NCI-H460 (cell line): ENCODE data around the gene UGT1A1. TPM values are rescaled to one million over a fixed set of nuclear protein-coding genes. Genes with fewer than 3 reads are reported as not detected.

Source experiments
- DNase-seq: peaks from one replicate; pipeline ENCODE4 v3.0.0-alpha.2; 2016; ENCODE audit warnings: low read depth; ENCODE audit errors: extremely low read depth
- total RNA-seq: library from RNA; depleted of rRNA; stranded (reverse); fragments of >200 nt; shearing (Covaris generic); gene quantifications from 2 replicates; pipeline ENCODE4 v1.2.3, GENCODE V29; 2014

UGT1A1 gene
- total RNA-seq, 1 experiment from 2014 or later, result not detected

- no peak for DNase-seq
Measured at GRCh38 chr2:233756429-233757081, 3.5 kb upstream of the UGT1A1 start.

DNA sequence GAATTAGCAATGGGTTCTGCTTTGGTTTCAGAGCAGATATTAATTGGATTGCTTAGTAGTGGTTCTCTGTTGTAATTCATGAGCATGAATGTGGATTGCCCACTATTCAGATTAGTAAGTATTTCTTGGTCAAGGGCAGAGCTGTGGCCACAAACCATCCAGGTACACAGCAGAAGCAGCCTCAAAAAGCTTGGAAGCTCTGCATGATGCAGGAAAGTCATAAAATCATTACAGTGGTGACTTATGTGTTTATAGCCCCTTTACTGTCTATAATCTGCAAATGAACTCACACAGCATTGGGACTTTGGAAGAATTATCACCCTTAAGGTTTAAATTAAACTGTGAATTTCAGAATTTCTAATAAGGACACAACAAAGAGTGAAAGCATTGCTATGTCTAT lies 1.9 kb upstream of the UGT1A1 start:
- no peak for DNase-seq

DNA sequence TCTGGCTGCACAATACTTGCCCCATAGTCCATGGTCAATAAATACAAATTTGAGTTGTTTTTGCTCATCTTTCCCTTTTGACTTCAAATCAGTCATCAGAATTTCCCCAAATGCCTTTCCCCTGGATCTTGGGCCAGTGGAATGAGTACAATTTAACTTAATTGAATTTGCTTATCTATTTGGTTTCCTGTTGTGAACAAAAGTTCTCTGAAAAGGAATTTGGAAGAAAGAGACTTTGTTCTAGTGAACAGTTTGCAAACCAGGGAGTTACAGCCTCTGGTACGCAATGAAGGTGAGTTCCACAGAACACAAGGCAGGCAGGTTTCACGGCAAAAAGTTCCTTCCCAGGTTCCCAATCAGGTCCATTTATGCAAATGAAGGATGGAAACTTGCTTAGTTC lies 1.2 kb upstream of the UGT1A1 start:
- no peak for DNase-seq

DNA sequence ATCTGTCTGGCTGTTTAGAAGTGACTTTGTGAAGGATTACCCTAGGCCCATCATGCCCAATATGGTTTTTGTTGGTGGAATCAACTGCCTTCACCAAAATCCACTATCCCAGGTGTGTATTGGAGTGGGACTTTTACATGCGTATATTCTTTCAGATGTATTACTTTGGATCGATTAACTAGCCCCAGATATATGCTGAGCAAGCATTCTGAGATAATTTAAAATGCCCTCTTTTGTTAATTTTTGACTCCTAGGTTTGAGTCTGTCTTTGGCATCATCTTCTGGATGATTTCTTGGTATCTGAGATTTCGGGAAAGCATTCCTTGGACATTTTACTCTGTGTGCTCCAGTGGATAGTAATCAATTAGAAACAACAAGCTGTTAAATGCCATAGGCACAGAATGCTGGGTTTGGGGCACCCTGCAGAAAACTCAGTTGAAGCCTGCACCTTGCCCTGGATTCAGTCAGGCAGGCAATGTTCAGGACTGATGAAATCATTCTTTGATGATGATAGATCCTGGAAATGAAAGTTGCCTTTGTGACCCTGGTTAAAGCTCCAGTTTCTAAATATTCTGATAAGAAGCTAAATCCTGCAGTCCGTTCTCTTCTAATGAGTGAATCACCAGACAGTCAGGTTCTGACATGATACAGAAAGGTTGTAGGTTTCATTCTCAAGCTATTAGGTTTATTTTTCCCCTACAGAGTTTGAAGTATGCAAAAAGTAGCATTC lies 1.1 kb downstream of the UGT1A1 start:
- DNase-seq, result no peak

DNA sequence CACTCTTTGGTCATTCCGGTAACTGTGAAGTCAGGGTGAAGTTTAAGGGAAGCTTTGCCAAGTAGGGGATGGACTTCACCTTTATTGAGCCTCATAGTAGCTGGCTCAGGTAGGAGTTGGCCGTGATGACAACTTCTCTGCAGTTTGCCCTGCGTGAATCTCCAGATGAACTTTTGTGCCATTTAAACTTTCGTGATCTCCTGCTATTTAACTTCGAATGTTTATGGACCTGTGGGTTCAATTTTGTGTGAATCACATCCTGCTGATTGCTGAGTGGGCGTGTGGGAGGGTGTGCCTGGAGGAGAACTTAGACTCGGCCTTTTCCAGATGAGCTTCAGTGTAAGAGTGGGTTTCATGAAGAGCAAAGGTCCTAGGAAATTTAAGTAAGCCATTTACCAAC lies 4.2 kb downstream of the UGT1A1 start:
- no peak for DNase-seq

DNA sequence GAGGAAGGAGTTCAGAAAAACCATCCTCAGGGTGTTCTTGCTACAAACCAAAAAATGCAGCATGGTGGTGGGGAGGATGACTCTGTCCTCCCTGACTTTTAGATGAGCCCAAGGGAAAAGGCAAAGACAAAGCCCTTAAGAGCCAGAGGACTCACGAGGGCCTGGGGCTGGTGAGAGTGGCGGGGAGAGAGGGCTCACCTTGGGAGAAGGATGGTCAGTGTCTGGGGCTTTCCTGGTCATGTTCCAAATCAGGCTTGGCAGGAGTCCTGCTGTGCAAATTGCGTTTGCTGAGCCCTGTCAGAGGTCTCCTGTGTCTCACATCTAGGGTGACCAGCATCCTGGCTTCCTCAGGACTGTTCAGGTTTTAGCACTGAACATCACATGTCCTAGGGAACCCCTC lies 4.7 kb downstream of the UGT1A1 start:
- no peak for DNase-seq

- DNase-seq, result no peak
Measured at GRCh38 chr2:233766416-233766815, 6.3 kb downstream of the UGT1A1 start.

GRCh38 chr2:233768076-233768475 lies 8.0 kb downstream of the UGT1A1 start:
- DNase-seq, result no peak

DNA sequence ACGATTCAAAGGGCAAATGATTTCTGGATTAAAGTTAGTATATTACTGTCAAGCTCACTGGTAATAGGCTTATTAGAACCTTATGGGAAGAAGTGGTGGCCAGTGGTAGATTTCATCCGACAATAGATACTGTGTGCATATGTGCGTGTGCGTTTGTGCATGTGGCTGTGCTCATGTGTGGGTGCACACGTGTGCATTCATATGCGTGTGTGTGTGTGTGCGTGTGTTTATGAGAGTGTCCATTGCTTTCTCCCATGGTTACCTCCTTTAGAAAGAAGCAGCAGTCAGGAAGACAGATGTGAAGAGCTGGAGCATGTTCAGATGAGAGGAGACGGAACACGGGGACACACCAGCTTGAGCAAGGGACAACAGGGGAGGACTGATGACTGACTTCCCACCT lies 9.2 kb downstream of the UGT1A1 start:
- no peak for DNase-seq

GRCh38 chr2:233772153-233772552 lies 12.1 kb downstream of the UGT1A1 start:
- no peak for DNase-seq

- DNase-seq, result peak; percentile 30
Measured at GRCh38 chr2:233772583-233772982, 12.5 kb downstream of the UGT1A1 start.

DNA sequence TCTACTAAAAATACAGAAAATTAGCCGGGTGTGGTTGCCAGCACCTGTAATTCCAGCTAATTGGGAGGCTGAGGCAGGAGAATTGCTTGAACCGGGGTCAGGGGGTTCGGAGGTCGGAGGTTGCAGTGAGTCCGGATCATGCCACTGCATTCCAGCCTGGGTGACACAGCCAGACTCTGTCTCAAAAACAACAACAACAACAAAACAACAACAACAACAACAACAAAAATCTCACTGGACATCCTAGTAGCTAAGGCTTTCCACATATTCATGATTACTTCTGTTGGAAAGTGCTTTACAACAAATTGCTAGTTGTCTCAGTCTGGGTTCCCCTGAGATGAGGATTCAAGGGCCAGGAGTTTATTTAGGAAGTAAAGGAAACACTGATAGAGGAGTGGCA lies 13.8 kb downstream of the UGT1A1 start:
- no peak for DNase-seq

- DNase-seq, result no peak
Measured at GRCh38 chr2:233775414-233775813, 15.3 kb downstream of the UGT1A1 start.

GRCh38 chr2:233778030-233778429 lies 18.0 kb downstream of the UGT1A1 start, which contains the start of gene MROH2A:
TSS of gene MROH2A (plus strand) at chr2:233778330. CDS start at chr2:233779359, 1,029 bp downstream.
- DNase-seq, result no peak

DNA sequence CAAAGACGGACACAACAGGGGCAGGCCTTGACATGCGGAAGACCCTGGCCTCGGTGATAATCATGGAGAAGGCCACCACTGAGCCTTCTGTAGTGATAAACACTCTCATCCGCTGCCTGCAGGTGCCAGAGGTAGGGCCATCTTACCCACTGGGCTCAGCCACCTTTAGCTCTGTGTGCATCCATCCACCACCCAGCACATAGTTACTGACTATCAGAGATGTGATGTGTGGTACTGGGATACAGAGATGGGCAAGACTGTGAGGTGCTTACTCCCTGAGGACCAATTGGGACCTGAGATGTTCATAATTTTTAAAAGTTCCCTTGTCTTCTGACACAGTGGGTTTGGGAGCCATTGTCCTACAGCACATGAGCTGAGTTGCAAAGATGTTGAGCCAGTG lies 19.7 kb downstream of the UGT1A1 start:
- no peak for DNase-seq

DNA sequence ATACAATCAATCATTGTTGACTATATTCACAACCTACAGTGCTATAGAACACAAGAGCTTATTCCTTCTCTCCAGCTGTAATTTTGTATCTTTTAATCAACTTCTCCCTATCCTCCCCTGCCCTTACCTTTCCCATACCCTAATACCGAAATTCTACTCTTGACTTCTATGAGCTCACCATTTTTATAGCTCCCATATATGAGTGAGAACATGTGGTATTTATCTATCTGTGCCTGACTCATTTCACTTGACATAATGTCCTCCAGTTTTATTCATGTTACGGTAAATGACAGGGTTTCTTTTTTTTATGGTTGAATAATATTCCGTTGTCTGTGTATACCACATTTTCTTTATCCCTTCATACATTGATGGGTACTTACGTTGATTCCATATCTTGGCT lies 20.7 kb downstream of the UGT1A1 start:
- DNase-seq, result no peak

- DNase-seq, result no peak
Measured at GRCh38 chr2:233789554-233789953, 29.5 kb downstream of the UGT1A1 start.

GRCh38 chr2:233791151-233791882 lies 31.2 kb downstream of the UGT1A1 start:
- DNase-seq, result no peak

DNA sequence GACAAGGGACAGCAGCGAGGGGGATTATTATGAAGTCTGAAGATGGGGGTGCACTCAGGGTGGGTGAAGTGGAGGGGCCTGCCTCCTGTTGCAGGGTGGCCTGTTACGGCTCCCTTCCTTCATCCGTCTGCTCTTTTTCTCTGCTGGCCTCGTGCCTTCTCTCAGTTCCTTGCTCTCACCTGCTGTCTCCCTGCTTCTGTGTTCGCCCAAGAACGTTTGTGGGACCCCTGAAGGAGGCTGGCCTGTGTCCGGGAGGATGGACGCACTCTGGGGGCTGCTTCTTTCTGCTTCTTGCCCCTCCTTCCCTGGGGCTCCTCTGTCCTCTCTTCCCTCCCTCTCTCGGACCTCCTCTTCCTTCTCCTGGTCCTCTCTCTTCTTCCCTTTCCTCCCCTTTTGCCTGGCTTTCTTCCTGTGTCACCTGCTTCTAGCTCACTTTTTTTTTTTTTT lies 31.8 kb downstream of the UGT1A1 start:
- DNase-seq, result no peak

GRCh38 chr2:233792720-233793119 lies 32.6 kb downstream of the UGT1A1 start:
- no peak for DNase-seq

- DNase-seq, result no peak
Measured at GRCh38 chr2:233793465-233794127, 33.5 kb downstream of the UGT1A1 start.
